ENCODE data around the gene CTAGE1.
"Not testable (repeated sequence)": the region's sequence is repeated elsewhere in the genome, so short reads cannot be mapped to it uniquely, and the experiment has no call there.

The CTAGE1 gene

GRCh38 chr18:22417496-22418188 lies at the start of gene CTAGE1:
TSS of gene CTAGE1 (minus strand) at chr18:22417915. CDS start at chr18:22417811, 104 bp downstream.
- no peak for DNase-seq

- DNase-seq = no peak
Observed at GRCh38 chr18:22466608-22467395, 49.1 kb upstream of the CTAGE1 start.

GRCh38 chr18:22465859-22466457 lies 48.2 kb upstream of the CTAGE1 start:
- no peak for DNase-seq

DNA sequence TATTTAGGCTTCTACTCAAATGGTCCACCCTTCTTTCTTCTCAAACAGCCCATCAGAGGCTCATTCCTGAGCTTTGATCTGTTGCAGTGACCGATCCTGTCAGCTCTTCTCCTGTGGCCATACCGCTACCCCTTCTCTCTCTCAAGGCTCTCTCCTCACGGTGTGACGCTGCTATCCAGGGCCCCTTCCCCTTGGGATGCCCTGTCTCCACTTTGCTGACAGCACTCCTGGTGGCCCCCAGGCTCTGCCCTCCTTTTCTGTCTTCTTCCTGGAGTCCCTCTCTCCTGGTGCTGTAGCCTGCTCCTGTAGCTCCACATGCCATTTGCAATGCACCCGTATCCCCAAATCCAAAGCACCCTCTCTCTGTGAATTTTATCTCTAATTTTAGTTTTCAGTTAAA lies 45.4 kb upstream of the CTAGE1 start:
- no peak for DNase-seq

- no peak for DNase-seq
Observed at GRCh38 chr18:22459491-22459890, 41.8 kb upstream of the CTAGE1 start.

GRCh38 chr18:22457524-22457923 lies 39.8 kb upstream of the CTAGE1 start:
- DNase-seq = no peak

GRCh38 chr18:22456547-22456946 lies 38.8 kb upstream of the CTAGE1 start:
- DNase-seq = no peak

DNA sequence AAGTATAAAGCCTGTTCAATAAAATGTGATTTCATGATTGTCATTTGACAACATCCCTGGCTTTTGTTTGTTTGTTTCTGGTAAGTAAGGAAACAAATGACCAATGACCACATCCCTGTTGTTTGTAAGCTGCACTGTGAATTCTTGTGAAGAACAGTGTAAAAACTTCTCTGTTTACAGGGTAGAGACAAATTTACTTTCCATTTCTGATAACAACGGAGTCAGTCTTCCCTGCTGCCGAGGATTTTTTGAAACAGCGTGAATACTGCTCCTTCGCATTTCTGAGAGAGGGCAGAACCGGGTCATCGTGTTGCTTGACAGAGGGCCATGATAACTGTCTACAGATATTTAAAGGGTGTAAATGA lies 38.4 kb upstream of the CTAGE1 start:
- no peak for DNase-seq

DNA sequence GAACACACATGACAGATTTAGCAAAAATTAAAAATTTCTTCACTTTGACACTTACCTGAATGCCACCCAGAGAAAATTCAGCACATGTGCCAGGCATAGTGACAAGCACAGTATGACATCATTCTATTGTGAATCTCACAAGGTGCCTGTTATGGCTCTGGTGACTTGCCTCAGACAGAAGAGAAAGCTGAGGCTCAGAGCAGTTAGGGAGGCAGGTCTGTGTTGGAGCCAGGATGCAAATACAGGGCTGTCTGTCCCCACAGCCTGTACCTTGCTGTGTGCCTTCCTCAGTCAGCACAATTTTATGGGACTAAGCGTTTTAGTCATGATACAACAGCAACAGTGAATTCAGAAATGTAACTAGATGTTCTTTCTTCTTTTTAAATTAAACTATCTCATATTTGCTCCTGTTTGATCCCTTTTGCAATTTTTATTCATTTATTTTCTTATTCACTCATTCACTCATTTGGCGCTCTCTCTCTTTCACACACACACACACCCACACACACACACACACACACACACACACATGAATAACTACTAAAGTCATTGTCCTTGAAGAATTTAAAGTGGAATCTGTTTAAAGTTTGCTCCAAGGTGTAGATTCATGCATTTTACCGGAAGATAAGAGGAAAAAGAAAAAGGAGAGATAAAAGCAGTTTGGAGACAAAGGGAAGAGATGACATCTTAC lies 37.9 kb upstream of the CTAGE1 start:
- no peak for DNase-seq

DNA sequence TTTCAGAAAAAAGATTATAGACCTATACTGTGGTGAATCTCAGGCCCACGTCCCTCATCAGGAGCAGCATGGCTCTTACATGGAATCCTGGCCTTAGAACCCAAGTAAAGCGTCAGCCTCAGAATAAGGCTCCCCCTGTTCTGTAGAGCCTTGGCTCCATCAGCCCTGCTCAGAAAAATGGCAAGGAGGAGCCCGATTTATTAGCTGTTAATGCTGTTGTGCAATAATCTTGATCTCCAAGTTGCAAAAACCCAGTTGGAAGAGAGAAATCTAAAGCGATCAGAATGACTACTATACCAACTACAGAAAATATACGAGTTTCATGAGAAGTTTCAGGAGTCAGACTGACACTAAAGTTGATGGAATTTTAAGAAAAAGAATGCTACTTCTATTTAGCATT lies 35.6 kb upstream of the CTAGE1 start:
- no peak for DNase-seq

GRCh38 chr18:22452226-22452668 lies 34.5 kb upstream of the CTAGE1 start:
- DNase-seq = no peak

DNA sequence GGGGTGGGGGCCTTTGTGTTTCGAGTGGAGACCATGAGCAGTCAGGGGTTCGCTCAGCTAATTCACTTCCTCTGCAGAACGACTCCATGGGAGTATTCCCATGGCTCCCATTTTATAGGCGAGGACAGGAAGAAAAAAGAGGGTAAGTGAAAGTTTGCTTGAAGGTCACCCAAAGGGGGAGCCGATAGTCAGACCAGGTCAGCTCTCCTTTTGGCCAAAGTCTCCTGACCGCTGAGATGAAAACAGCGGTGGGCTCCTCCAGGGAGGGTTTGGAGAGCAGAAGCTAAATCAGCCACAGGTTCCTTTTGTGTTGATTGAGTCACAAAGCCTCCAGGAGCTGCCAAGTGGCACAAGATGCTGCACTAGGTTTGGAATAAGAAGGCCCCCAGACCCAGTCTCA lies 34.1 kb upstream of the CTAGE1 start:
- DNase-seq = no peak

DNA sequence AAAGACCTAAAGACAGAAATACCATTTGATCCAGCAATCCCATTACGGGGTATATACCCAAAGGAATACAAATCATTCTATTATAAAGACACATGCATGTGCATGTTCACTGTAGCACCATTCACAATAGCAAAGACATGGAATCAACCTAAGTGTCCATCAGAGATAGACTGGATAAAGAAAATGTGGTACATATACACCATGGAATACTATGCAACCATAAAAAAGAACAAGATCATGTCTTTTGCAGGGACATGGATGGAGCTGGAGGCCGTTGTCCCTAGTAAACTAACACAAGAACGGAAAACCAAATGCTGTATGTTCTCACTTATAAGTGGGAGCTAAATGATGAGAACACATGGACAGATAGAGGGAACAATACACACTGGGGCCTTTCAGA lies 33.1 kb upstream of the CTAGE1 start:
- DNase-seq = not testable (repeated sequence)

- not testable (repeated sequence) for DNase-seq
Observed at GRCh38 chr18:22450318-22450717, 32.6 kb upstream of the CTAGE1 start.

GRCh38 chr18:22449753-22450152 lies 32.0 kb upstream of the CTAGE1 start:
- DNase-seq = not testable (repeated sequence)

DNA sequence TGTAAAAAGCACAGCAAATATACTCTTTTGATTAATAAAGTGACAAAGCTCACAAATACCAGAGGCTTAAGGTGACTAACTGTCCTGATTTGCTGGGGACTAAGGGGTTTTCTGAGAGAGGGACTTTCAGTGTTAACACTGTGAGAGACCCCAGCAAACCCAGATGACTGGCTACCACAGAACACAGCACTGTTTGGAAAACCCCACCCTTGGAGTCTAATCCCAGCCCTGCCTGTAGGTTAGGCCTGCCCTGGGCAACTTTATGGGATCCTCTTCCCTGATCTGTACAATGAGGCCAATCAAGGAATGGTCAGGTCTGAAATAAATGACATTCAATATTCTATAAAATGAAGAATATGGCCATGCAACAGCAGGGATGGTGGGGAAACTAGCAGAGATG lies 30.5 kb upstream of the CTAGE1 start:
- no peak for DNase-seq

DNA sequence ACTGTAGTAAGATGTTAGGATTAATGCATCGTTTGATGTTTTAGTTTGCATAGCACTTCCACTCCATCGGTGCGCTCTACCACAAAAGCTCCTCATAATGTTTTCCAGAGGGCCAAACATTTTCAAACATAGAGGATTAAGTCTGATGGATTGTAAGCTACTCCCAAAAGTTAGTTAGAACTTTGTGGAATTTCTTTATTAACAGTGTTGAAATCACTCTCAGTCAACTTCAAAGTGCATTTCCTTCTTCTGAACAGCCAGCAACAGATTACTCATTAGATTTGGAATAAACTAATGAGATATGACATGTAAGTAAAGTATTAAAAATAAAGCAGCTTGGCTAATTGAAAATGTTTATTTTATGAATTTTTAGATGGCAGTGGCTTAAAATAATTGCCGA lies 30.1 kb upstream of the CTAGE1 start:
- DNase-seq = no peak

- DNase-seq = no peak
Observed at GRCh38 chr18:22446911-22447310, 29.2 kb upstream of the CTAGE1 start.

DNA sequence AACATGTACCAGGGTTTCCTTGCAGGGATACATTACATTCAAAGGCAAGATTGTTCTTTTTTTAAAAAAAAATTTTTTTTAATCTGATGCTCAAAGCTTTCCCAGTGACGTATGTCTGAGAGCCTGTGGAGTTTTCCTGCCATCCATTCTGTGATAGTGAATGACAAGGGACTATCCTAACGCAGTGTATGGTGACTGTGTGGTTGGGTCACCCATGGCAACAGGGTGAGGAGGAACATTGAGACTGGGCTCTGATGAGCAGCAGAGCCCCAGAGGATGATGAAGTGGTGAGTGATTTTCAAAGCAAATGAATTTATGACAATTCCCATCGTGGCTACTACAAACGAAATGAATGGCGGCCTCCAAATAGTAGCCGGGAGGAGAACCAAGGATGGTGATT lies 28.6 kb upstream of the CTAGE1 start:
- no peak for DNase-seq

GRCh38 chr18:22441638-22442037 lies 23.9 kb upstream of the CTAGE1 start:
- no peak for DNase-seq

- no peak for DNase-seq
Observed at GRCh38 chr18:22439447-22439846, 21.7 kb upstream of the CTAGE1 start.

GRCh38 chr18:22436136-22436535 lies 18.4 kb upstream of the CTAGE1 start:
- no peak for DNase-seq

GRCh38 chr18:22434973-22435608 lies 17.4 kb upstream of the CTAGE1 start:
- DNase-seq = no peak

Measured in DMS153 (cell line).